Activated T-cell treated with anti-CD3 and anti-CD28 coated beads for 24 hours (primary cell): ENCODE results near the gene KDM2A.
"Not testable (repeated sequence)": the region's sequence is repeated elsewhere in the genome, so short reads cannot be mapped to it uniquely, and the experiment has no call there.

ENCODE experiments used
- DNase-seq: peaks from one replicate; pipeline ENCODE4 v3.0.0-alpha.2; 2020; ENCODE audit warnings: low read depth

KDM2A gene

DNA sequence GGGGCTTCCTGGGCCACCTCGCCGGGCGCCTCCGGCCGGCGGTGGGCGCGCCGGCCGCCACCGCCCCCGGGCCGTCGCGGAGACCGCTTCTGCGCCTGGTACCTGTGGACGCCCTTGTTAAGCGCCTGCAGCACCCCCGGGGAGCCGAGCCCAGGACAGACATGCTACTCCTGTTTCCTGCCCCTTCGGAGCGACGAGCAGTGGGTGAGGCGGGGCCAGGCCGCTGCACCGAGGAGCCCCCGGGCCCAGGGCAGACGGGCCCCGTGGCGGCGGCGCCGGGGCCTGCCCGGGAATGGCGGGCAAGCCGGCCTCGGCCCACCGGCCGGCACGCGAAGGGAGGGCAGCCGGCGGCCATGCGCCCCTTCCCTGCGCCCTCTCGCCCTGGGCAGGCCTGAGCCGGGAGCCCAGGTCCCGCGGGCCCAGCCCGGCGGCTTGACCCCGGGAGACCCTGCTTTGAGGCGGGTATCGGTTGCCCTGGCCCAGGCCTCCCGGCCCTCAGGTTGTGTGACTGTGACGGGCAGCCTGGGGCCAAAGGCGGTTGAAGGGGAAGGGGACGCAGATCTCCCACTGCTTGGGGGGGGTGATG is 789 bp upstream of the KDM2A start:
- peak; percentile 32 for DNase-seq

DNA sequence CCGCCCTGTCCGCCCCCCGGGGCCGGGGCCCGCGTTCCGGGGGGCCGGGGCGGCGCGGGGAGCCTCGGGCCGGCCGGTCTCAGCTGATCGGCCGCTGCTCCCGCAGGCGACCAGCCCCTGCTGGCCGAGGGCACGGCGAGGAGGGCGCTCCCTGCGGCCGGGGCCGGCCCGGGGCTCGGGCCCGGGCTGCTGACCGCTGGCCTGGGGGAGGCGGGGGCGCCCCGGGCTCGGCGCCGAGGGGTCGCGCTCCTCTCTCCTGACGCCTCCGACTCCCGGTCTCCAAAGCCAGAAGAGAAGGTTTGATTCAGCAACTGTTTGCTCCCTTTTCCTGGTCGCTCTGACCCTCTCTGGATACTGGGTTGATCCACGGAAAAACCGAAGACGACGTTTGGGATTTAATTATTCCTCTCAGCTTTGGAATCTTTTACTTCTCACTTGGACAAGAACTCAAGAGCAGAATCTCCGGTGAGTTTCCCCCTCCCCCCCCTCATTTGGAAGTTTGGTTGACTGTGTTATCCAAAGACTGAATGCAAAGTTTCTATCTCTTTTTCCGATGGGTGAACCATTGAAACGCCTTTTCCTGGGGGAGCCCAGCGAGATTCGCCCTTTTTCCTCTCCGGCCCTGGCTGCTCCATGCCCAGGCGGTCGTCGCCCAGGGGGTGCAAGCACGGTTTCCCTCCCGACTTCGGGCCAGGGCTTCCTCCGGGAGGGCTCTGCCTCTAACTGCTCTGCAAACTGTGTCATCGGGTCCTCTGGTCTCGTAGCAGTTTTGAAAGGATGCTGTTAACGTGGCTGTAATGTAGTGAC is 725 bp downstream of the KDM2A start:
- peak; percentile 7 for DNase-seq

DNA sequence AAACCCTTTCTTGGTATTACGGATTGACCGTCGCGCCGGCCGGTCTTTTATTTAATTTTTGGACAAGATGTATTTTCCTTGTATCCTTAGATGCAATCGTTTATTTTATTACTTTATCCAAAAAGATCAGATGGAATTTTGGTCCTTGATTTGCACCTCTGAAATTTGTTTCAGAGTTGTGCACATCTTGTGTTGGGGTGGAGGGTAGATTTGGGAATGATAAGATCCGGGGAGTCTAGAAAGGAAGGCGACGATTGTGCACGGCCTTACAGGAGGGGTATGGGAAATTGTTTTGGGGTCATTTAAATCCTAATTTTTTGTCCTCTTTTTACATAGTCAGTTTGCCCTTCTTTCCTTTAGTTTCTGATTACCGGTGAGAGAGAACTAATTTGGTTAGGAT is 1.4 kb downstream of the KDM2A start:
- no peak for DNase-seq

DNA sequence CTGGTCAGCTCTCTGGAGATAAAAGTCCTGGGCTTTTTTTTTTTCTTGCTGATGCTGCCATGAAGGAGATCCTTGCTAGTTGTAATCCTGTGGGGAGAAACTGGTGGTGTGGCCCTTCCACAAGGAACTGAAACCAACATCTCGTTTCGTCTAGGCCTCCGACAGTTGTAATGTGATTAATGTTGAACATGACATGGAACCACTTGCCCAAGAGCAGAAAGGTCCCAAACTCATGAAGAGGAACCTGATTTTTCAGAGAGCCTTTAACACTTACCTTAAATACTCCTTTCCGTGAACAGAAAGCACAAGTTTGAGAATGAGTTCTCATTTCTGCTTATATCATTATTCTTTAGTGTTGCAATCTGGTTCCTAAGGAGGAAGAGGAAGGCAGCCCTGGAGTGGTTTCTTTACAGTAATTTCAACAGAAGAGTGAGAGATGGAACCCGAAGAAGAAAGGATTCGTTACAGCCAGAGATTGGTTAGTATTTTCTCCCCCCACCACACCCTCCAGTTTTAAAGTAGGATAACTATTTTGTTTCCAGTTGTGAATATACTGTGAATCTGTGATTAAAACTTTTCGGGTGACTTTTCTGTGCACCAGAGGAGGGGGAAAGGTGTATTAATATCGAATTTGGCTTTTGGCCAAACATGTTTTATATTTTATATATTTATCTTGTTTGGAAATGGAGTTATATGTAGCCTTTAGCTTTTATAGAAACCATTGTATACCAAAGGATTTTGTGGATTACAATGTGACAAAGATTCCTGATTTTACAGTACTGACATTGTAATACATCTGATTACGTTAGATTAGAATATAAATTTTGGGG is 2.0 kb downstream of the KDM2A start:
- no peak for DNase-seq

DNA sequence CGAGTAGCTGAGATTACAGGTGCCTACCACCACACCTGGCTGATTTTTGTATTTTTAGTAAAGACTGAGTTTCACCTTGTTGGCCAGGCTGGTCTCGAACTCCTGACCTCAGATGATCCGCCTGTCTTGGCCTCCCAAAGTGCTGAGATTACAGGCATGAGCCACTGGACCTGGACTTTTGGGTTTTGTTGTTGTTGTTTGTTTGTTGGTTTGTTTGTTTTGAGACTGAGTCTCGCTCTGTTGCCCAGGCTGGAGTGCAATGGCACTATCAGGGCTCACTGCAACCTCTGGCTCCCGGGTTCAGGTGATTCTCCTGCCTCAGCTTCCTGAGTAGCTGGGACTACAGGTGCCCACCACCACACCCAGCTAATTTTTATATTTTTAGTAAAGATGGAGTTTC is 4.7 kb downstream of the KDM2A start:
- not testable (repeated sequence) for DNase-seq

DNA sequence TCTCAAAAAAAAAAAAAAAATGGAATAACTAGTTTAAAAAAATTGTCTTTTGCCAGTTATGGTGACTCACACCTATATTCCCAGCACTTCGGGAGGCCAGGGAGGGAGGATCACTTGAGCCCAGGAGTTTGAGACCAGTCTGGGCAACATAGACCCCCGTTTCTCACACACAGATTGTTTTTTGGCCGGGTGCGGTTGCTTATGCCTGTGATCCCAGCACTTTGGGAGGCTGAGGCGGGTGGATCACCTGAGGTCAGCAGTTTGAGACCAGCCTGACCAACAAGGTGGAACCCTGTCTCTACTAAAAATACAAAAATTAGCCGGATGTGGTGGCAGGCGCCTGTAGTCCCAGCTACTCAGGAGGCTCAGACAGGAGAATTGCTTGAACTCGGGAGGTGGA is 7.2 kb downstream of the KDM2A start:
- not testable (repeated sequence) for DNase-seq

DNA sequence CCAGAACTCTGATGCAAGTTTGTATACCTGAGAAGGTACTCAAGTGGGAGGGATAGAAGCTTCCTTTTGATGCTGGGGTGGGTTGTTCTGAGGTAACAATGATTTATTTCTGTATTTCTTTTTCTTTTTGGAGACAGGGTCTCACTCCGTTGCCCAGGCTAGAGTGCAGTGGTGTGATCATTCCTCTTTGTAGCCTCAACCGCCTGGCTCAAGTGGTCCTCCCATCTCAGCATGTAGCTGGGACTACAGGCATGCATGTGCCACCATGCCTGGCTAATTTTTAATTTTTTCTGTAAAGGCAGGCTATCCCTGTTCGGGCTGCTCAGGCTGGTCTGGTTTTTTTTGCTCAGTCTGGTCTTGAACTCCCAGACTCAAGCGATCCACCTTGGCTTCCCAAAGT is 7.9 kb downstream of the KDM2A start:
- DNase-seq: no peak

DNA sequence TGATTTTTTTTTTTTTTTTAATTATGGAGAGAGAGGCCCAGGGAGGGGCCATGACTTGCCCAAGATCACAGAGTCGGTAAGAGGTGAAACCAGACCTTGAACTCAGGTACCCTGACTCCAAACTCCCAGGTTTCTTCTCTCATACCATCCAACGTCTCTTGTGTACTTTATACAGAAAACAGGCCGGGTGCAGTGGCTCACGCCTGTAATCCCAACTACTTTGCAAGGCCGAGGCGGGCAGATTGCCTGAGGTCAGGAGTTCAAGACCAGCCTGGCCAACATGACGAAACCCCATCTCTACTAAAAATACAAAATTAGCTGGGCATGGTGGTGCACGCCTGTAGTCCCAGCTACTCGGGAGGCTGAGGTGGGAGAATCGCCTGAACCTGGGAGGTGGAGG is 11.8 kb downstream of the KDM2A start:
- DNase-seq: not testable (repeated sequence)

DNA sequence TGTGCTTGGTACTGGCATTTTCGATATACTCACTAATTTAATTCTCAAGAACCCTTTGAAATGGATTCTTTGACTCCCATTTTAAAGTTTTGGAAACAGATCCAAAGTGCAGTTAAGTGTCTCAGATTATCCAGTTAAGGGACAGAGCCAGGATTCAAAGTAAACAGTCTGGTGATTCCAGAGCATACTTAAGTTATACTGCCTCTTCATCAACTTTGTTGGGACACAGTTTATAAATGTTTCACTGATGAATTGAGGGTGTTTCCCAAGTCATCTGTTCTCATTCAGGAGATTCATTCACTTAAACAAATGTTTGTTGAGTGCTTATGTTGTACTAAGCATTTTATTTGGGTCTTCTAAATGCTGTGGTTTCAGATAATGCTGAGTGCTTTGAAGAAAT is 17.1 kb downstream of the KDM2A start:
- DNase-seq: no peak

DNA sequence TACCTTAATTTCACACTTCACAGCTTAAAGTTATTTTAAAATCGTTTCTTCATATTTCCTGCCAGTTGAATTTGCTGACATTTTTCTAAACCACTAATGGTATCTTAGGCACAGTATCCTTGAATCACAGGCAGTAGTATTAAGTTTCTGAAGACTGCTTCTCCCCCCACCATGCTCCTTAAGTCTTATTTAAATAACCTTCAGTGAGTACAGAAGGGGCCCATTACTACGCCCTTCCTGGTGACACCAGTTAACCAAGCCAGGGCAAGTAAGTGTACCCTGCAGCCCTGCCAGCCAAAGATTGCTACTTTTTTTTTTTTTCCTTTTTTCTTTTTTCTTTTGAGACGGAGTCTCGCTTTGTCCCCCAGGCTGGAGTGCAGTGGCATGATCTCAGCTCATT is 19.9 kb downstream of the KDM2A start:
- no peak for DNase-seq

DNA sequence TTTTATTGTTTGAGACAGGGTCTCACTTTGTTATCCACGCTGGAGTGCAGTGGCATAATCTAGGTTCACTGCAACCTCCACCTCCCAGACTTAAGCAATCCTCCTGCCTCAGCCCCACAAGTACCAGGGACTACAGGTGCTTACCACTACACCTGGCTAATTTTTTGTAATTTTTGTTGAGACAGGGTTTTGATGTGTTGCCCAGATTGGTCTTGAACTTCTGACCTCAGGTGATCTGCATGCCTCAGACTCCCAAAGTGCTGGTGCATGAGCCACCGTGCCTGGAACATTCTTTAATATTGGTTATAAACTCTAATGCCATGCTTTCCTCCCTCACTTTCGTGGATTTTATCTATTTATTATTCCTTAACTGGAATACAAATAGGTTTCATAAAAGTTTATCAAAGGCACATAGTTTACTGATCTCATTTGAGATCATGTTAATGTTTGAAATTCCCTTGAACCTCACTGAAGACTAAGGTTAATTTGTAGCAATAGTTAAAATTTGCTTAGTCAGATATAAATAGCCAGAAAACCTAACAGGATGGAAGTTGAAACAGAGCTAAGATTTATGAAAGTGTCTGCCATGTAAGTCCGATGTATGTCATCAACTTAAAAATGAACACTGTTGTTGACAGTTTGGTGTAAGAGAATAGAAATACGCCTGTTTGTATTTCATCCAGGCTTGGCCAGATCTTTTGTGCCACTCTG is 27.6 kb downstream of the KDM2A start:
- no peak for DNase-seq

DNA sequence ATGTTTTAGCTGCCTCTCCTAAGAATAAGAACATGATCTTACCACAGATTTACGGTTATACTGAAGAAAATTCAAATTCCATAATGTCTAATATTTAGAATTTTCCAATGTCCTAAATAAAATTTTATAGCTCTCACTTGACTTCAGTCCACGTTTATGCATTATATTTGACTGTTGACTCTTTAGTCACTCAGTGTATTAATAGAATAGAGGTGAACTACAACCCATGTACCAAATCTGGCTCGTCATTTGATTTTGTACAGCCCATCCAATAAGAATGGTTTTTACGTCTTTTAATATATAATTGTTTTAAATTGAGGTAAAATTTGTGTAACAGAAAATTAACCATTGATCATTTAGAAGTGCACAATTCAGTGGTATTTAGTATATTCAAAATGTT is 34.9 kb downstream of the KDM2A start:
- no peak for DNase-seq

DNA sequence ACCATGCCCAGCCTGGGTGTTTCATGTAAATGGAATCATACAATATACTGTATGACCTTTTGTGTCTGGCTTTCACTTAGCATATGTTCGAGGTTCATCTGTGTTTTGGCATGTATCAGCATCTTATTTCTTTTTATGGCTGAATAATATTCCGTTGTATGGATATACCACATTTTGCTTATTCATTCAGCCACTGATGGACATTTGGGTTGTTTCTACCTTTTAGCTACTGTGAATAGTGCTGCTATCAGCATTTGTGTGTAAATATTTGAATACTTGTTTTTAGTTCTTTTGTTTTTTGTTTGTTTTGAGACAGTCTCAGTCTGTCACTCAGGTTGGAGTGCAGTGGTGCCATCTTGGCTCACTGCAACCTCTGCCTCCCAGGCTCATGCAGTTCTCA is 35.7 kb downstream of the KDM2A start:
- no peak for DNase-seq

DNA sequence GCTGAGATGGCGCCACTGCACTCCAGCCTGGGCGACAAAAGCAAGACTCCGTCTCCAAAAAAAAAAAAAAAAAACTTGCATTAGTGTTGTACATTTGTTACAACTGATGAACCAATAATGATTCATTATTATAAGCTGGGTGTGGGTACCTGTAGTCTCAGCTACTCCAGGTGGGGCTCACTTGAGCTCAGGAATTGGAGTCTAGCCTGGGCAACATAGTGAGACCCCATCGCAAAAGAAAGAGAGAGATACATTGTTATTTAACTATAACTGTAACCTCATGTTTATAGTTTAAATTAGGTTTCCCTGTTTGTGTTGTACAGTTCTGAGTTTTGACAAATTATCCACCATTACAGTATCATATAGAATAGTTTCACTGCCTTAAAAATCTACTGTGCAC is 38.6 kb downstream of the KDM2A start:
- no peak for DNase-seq

DNA sequence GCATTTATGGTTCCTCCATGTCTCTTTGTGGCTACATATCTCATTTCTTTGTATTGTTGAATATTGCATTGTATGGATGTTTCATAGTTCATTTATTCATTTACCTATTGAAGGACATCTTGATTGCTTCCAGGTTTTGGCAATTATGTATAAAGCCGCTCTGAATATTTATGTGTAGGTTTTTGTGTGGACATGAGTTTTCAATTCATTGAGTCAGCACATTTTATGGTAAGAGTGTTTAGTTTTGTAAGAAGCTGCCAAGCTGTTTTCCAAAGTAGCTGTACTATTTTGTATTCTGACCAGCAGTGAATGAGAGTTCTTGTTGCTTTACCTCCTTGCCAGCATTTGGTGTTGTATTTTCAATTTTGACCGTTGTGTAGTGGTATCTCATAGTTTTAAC is 39.2 kb downstream of the KDM2A start:
- DNase-seq: no peak

DNA sequence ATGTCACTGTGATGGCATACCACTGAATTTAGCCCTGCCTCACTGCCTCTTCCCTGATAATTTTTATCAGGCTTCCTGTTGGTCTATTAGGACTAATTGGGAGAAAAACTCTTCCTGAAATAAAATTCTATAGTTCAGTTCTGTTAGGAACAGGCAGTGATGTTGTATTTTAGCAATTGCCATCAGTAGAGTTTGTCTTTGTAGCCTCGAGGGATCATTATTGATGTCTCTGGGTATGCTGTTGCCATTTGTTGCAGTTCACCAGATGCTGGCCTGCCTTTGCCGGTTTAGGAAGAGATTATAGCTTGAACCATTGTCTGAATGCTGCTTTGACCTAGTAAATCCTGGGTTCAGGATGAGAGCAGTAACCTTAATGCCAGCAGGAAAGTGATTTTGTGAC is 41.0 kb downstream of the KDM2A start:
- no peak for DNase-seq

DNA sequence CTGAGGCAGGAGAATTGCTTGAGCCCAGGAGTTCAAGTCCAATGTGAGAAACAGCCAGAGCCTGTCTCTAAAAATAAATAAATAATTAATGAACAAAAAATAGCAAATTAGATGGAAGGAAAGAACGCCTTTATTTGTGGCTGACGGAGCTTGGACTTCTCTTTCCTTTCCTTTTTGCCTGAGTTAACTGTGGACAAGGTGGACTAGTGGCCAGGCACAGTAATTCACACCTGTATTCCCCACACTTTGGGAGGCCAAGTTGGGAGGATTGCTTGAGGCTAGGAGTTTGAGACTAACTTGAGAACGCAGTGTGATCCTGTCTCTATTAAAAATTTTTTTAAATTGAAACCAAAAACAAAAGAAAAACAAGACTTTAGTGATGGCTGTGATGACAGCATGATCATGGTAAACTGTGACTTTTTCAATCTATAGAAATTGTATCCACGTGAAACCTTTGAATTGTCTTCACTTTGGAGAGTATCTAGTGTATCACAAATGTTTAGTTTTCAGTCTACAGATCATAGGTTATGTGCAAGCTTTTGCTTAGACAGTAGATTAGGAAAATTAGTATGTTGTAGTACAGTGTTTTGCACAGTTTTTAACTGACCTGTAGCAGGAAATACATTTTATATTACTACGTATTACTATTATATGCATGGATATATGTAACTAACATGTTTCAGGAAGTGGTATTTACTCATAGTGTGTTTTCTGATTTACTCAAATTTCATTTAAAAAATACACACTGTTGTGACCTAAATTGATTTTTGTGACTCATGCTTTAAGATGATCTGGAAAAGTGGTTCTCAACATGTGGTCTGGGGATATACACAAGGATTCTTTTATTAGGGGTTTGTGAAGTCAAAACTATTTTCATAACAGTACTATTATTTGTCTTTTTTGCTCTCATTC is 42.1 kb downstream of the KDM2A start:
- no peak for DNase-seq

DNA sequence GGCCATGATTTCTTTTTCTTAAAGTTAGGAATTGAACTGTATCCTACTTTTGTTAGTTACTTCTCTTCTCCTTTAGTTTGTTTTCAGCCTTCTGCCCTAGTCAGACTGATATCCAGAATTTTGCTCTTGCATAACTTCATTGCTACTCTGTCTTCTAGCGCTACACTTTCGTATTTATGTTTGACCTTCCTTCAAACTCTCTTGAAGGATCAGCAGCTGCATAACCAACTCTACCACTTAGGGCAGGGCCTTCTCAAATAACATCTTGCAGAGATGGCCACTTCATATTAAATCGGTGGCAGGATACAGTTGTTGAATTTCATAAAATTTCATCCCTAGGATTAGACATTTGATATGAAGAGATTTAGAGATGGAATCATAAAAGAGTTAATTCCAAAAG is 43.9 kb downstream of the KDM2A start:
- DNase-seq: no peak

DNA sequence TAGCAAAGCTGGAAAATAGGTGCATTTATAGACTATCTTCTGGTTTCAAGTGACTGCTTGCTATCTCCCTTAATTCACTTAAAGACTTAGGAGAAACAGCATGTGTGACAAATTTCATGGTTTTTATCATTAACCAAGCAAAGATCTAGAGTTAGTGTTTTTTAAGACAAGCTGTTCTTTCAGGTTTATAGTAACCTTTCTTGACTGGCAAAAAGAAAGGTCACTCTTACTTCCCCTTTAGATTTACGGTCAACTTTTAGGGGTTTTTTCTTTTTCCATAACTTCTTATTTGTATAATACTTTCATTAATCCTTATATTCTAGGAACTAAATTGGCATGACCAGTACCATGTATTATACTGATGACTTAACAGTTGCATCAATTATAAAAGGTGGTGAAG is 46.6 kb downstream of the KDM2A start:
- DNase-seq: no peak

DNA sequence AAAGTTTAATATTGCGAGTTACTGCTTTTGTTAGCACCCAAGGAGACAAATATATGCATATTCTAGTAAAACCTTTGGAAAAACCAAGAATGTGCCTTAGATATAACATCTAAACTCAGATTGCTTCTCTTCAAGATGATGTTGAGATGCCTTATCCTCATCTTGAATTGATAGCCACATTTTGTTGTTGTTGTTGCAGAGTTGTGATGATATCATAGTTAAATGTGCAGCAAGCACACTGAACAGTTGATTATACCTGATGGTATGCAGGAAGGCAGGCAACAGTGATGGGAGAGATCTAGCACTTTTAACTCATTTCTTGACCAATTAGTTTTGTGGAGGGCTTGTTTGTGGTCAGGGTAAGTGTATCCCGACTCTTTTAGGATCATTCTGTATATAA is 48.0 kb downstream of the KDM2A start:
- DNase-seq: no peak

DNA sequence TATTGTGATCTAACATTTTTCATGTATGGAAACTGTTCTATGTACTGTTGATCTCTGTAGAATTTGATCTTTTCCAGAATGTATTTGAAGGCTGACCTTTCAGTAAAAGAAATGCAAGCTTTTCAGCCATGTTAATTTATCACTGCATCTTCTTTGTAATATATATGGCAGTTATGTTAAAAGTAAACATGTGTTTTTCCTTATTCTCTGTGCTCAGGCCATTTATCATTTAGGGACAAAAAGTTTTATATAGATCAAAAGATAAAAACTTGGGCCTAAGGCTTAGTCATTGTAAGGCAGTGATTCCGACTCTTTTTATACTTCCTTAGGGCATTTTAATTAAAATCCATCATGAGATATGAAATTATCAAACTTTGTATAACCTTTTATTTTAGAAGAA is 48.7 kb downstream of the KDM2A start:
- DNase-seq: no peak
